H1 (cell line): Measurements from ENCODE around the gene RNF26. TPM values are rescaled to one million over a fixed set of nuclear protein-coding genes. Genes with fewer than 3 reads are reported as not detected.

Experiments
- CTCF ChIA-PET: fragments of 300-600 bp; sonication (Branson Sonifier 250); formaldehyde crosslinking; loops from one replicate; lab custom pipeline; 2021; ENCODE audit not compliant: partially characterized antibody; lab: Charles Lee
- POLR2A ChIA-PET: fragments of 300-600 bp; sonication (Branson Sonifier 250); formaldehyde crosslinking; loops from one replicate; lab custom pipeline; 2021; ENCODE audit warnings: inconsistent platforms; ENCODE audit not compliant: partially characterized antibody; lab: Charles Lee
- DNase-seq, 2 experiments: peaks; one replicate each; pipeline versions ENCODE4 v3.0.0 to v3.0.0-alpha.2; 2010 to 2022; ENCODE audit warnings: low spot score in 2 of 2, low read depth in 1 of 2, mixed read lengths in 1 of 2
- FAIRE-seq: peaks from 2 replicates; lab custom pipeline; 2011; peaks lifted over from hg19 to GRCh38; lab: Jason Lieb, UNC
- H2AFZ ChIP-seq: 2 replicates; pipeline ENCODE4 v1.8.1; 2012; ENCODE audit warnings: low read length, inconsistent platforms
- H2AK5ac ChIP-seq: 2 replicates; pipeline ENCODE4 v1.6.1; 2013; ENCODE audit warnings: low read depth, low read length
- H2BK120ac ChIP-seq: replicated peaks from 2 replicates; pipeline ENCODE3; 2013; ENCODE audit warnings: low read depth, low read length, inconsistent platforms
- H2BK12ac ChIP-seq: 2 replicates; pipeline ENCODE4 v1.6.1; 2013; ENCODE audit warnings: low read depth, low read length
- H2BK15ac ChIP-seq: 2 replicates; pipeline ENCODE4 v1.6.1; 2013; ENCODE audit warnings: low read length
- H2BK20ac ChIP-seq: 2 replicates; pipeline ENCODE4 v1.6.1; 2013; ENCODE audit warnings: low read length
- H2BK5ac ChIP-seq: 2 replicates; pipeline ENCODE4 v1.6.1; 2013; ENCODE audit warnings: low read depth, low read length
- H3K14ac ChIP-seq: 2 replicates; pipeline ENCODE4 v1.6.1; 2013; ENCODE audit warnings: inconsistent platforms; ENCODE audit not compliant: insufficient read length
- H3K18ac ChIP-seq: 2 replicates; pipeline ENCODE4 v1.6.1; 2013; ENCODE audit warnings: low read length; ENCODE audit errors: extremely low read depth
- H3K23ac ChIP-seq: 2 replicates; pipeline ENCODE4 v1.6.1; 2013; ENCODE audit warnings: inconsistent platforms; ENCODE audit not compliant: insufficient read length
- H3K23me2 ChIP-seq: 2 replicates; pipeline ENCODE4 v1.6.1; 2013; ENCODE audit warnings: low read depth, low read length
- H3K27ac ChIP-seq: 2 replicates; pipeline ENCODE4 v1.6.1; 2011; ENCODE audit warnings: low read depth, low read length, inconsistent platforms
- H3K27me3 ChIP-seq, 4 experiments: replicated peaks in 1 of 4; 1 replicate in 1 of 4; 2 replicates in 3 of 4; pipeline versions ENCODE4 v1.6.1 to v1.8.1; 2011 to 2013; ENCODE audit warnings: low read length in 3 of 4, mild to moderate bottlenecking in 3 of 4, inconsistent platforms in 2 of 4, mixed read lengths in 2 of 4, moderate library complexity in 1 of 4; ENCODE audit not compliant: control insufficient read depth in 3 of 4, insufficient read depth in 3 of 4; ENCODE audit errors: extremely low read depth in 1 of 4
- H3K36me3 ChIP-seq, 4 experiments: 2 replicates each; pipeline versions ENCODE4 v1.6.1 to v1.8.1; 2011 to 2013; ENCODE audit warnings: mild to moderate bottlenecking in 4 of 4, low read length in 3 of 4, moderate library complexity in 2 of 4, control low read depth in 1 of 4, inconsistent platforms in 1 of 4; ENCODE audit not compliant: insufficient read depth in 4 of 4, control insufficient read depth in 2 of 4
- H3K4ac ChIP-seq: replicated peaks from 2 replicates; pipeline ENCODE3; 2013; ENCODE audit warnings: low read length, low read depth, mixed read lengths, inconsistent platforms; ENCODE audit not compliant: insufficient read length
- H3K4me1 ChIP-seq, 4 experiments: replicated peaks in 1 of 4; 1 replicate in 1 of 4; 2 replicates in 3 of 4; pipeline versions ENCODE4 v1.6.1 to v1.8.1; 2011 to 2013; ENCODE audit warnings: low read length in 3 of 4, inconsistent platforms in 2 of 4, mixed read lengths in 1 of 4; ENCODE audit not compliant: insufficient read depth in 4 of 4, control insufficient read depth in 3 of 4
- H3K4me2 ChIP-seq, 2 experiments: 2 replicates each; pipeline versions ENCODE4 v1.6.1 to v1.8.1; 2011 to 2013; ENCODE audit warnings: low read depth in 2 of 2, low read length in 2 of 2, control low read depth in 1 of 2, inconsistent platforms in 1 of 2, mild to moderate bottlenecking in 1 of 2; ENCODE audit not compliant: insufficient read depth in 1 of 2
- H3K4me3 ChIP-seq, 4 experiments: fragments of 200-600, 300-600 bp in 1 of 4; sonication (generic), shearing (Covaris generic), sonication (Bioruptor Twin) in 1 of 4; 2 replicates each; pipeline versions ENCODE4 v1.5.1 to v1.8.1; 2011 to 2016; ENCODE audit warnings: low read length in 4 of 4, low read depth in 3 of 4, control low read depth in 2 of 4, inconsistent platforms in 2 of 4, mild to moderate bottlenecking in 2 of 4, mixed read lengths in 1 of 4, moderate library complexity in 1 of 4; ENCODE audit not compliant: insufficient read depth in 2 of 4; ENCODE audit errors: extremely low read depth in 1 of 4
- H3K56ac ChIP-seq: replicated peaks from 2 replicates; pipeline ENCODE3; 2013; ENCODE audit warnings: low read depth, mild to moderate bottlenecking, mixed read lengths, low read length, inconsistent platforms; ENCODE audit not compliant: insufficient read length
- H3K79me1 ChIP-seq: 2 replicates; pipeline ENCODE4 v1.6.1; 2013; ENCODE audit warnings: low read depth, low read length, control low read depth
- H3K79me2 ChIP-seq, 2 experiments: 2 replicates each; pipeline versions ENCODE4 v1.6.1 to v1.8.1; 2012 to 2013; ENCODE audit warnings: low read length in 2 of 2, mild to moderate bottlenecking in 2 of 2, inconsistent platforms in 1 of 2; ENCODE audit not compliant: insufficient read depth in 2 of 2, control insufficient read depth in 1 of 2
- H3K9ac ChIP-seq, 4 experiments: replicated peaks in 1 of 4; 1 replicate in 1 of 4; 2 replicates in 3 of 4; pipeline versions ENCODE4 v1.6.1 to v1.8.1; 2011 to 2013; ENCODE audit warnings: low read depth in 3 of 4, low read length in 3 of 4, control low read depth in 2 of 4, mild to moderate bottlenecking in 2 of 4, moderate library complexity in 2 of 4, inconsistent platforms in 1 of 4; ENCODE audit errors: extremely low read depth in 1 of 4
- H3K9me3 ChIP-seq, 2 experiments: 2 replicates each; pipeline versions ENCODE4 v1.6.1 to v1.8.1; 2012 to 2013; ENCODE audit warnings: mild to moderate bottlenecking in 2 of 2, moderate library complexity in 2 of 2, control low read depth in 1 of 2, inconsistent platforms in 1 of 2, low read depth in 1 of 2, low read length in 1 of 2, mixed read lengths in 1 of 2; ENCODE audit not compliant: insufficient read depth in 2 of 2
- H4K20me1 ChIP-seq, 2 experiments: replicated peaks in 1 of 2; 2 replicates each; pipeline versions ENCODE3 to v1.8.1; 2011 to 2013; ENCODE audit warnings: inconsistent platforms in 2 of 2, low read length in 2 of 2, mild to moderate bottlenecking in 1 of 2; ENCODE audit not compliant: insufficient read depth in 2 of 2, control insufficient read depth in 1 of 2
- H4K5ac ChIP-seq: 2 replicates; pipeline ENCODE4 v1.6.1; 2013; ENCODE audit warnings: low read length, low read depth, mixed read lengths, inconsistent platforms; ENCODE audit not compliant: insufficient read length
- H4K8ac ChIP-seq: 2 replicates; pipeline ENCODE4 v1.8.0; 2013; ENCODE audit warnings: mild to moderate bottlenecking, moderate library complexity, low read length, inconsistent platforms; ENCODE audit not compliant: insufficient read depth; ENCODE audit errors: extremely low read depth
- H4K91ac ChIP-seq: replicated peaks from 2 replicates; pipeline ENCODE3; 2013; ENCODE audit warnings: low read length, mixed read lengths, inconsistent platforms; ENCODE audit not compliant: insufficient read length
- BRCA1 ChIP-seq: IDR thresholded peaks from 2 replicates; pipeline ENCODE4 v1.6.1; 2012; ENCODE audit warnings: low read depth, low read length, improper control_type of control experiment
- CREB1 ChIP-seq: IDR thresholded peaks from 2 replicates; pipeline ENCODE4 v1.6.1; 2012; ENCODE audit warnings: inconsistent platforms
- FOSL1 ChIP-seq: IDR thresholded peaks from 2 replicates; pipeline ENCODE4 v1.6.1; 2011; ENCODE audit warnings: mild to moderate bottlenecking, low read depth, low read length, moderate library complexity; ENCODE audit not compliant: insufficient read depth
- ZNF274 ChIP-seq: IDR thresholded peaks from 2 replicates; pipeline ENCODE4 v1.7.0; 2012; ENCODE audit warnings: low read length, borderline replicate concordance; ENCODE audit errors: extremely low read depth
- WGBS, 2 experiments: shearing (Covaris generic) in 1 of 2; methylation state at CpG; one replicate each; pipeline versions ENCODE4 v1.1.6 to v1.1.7; 2013 to 2015; ENCODE audit warnings: low lambda C conversion rate in 2 of 2, mixed read lengths in 2 of 2, inconsistent platforms in 1 of 2, low coverage in 1 of 2, missing lambda C conversion rate in 1 of 2; ENCODE audit not compliant: insufficient replicate concordance in 2 of 2, insufficient coverage in 1 of 2, insufficient read length in 1 of 2; ENCODE audit errors: extremely low coverage in 1 of 2, missing lambda C conversion rate in 1 of 2; 5-methylcytosine and 5-hydroxymethylcytosine counted together
- polyA plus RNA-seq, 7 experiments: library from polyadenylated mRNA; depleted of rRNA in 3 of 7; stranded (reverse) in 5 of 7; unstranded in 2 of 7; fragments of >200 nt in 5 of 7; fragments of 200-250 nt in 2 of 7; gene quantifications; 1 replicate in 5 of 7; 2 replicates in 1 of 7; 4 replicates in 1 of 7; pipeline versions ENCODE4 v1.2.1 to v1.2.3, GENCODE V29; 2011 to 2013; ENCODE audit warnings: missing spikeins in 2 of 7, mixed read lengths in 2 of 7
- total RNA-seq: library from RNA; stranded (reverse); fragmentation: NEBNext Ultra II Directional; extraction: Animal tissue kit (Norgen Biotek cat#: 25700); gene quantifications from 2 replicates; pipeline ENCODE4 v1.2.1, GENCODE V29; 2021

Gene RNF26
- total and polyA plus RNA-seq, 2 of the 8 experiments (the other 6 are each of a cell fraction or from before 2014, with no cell fraction given), result 82.7 to 84.0 TPM

GRCh38 chr11:119345685-119346084 lies 11.4 kb downstream of the RNF26 start:
- Histone ChIP-seq H4K8ac (peak overlapping the region; percentile 57; the same call in 1 of the 2 replicates), H3K9ac (no peak overlapping the region), H3K18ac (no peak overlapping the region), H2BK12ac (no peak overlapping the region), H3K23me2 (peaks cover 5% of the 10 kb centered on the region; the same call in 1 of the 2 replicates), H2AK5ac (no peak overlapping the region), H3K79me2 (no peaks in the 10 kb centered on the region), H3K4me3 (no peak overlapping the region), H4K91ac (no peak overlapping the region), H3K4me1 (peaks cover 0 to 11% (median 8%) of the 10 kb centered on the region in 4 experiments; a peak in 5 of 7 replicates), H3K4ac (no peak overlapping the region), H3K27ac (no peak overlapping the region), H3K4me2 (no peak overlapping the region), H2BK5ac (no peak overlapping the region), H3K56ac (no peak overlapping the region), H2BK120ac (no peak overlapping the region), H2BK20ac (no peak overlapping the region), H3K27me3 (peaks cover 6 to 25% (median 16%) of the 10 kb centered on the region in 4 experiments), H2AFZ (no peak overlapping the region), H3K23ac (no peak overlapping the region), H3K14ac (no peak overlapping the region), H2BK15ac (no peak overlapping the region), H3K9me3 (no peaks in the 10 kb centered on the region), H3K36me3 (no peaks in the 10 kb centered on the region), H4K20me1 (peaks cover 0 to 4% of the 10 kb centered on the region in 2 experiments), H4K5ac (no peak overlapping the region), H3K79me1 (no peaks in the 10 kb centered on the region; the same call in 1 of the 2 replicates)
- DNase-seq, result no peak
- no peak for FAIRE-seq
- CTCF ChIA-PET, result interaction anchor here (1.0 to 20.0 kb wide), 5 partner anchors 10 to 129 kb away, joined by 4 to 463 read pairs (median 22); partner anchors contain the start of genes MCAM and USP2
- TF ChIP-seq FOSL1 (no peak), ZNF274 (no peak), BRCA1 (no peak), CREB1 (no peak)
- WGBS, 2 experiments, result 71% methylated on average over 8 of the region's 12 CpGs; no CpG with 5 or more reads in 1 of the 2 experiments
- POLR2A ChIA-PET, result interaction anchor here (1.1 kb wide), 1 partner anchor 36 kb away, joined by 3 read pairs; the partner anchor contains the start of gene USP2
